ENCODE data around the gene ALAS2. TPM values are rescaled to one million over a fixed set of nuclear protein-coding genes. Genes with fewer than 3 reads are reported as not detected.

Gene ALAS2
- total and polyA plus RNA-seq, 2 experiments from 2014 or later, result 0.23 TPM; not detected in 1

GRCh38 chrX:55007656-55008055, 23.1 kb downstream of the ALAS2 start:
- Mint-ChIP-seq H3K27ac (peak overlapping the region; percentile 27; the same call in 1 of the 2 replicates), H3K4me1 (peaks cover 8% of the 10 kb centered on the region), H3K36me3 (ENCODE audit: low read depth) (peaks cover 39% of the 10 kb centered on the region), H3K4me3 (no peak overlapping the region), H3K27me3 (ENCODE audit: insufficient read depth, low read depth, poor library complexity) (no peaks in the 10 kb centered on the region), H3K9me3 (no peaks in the 10 kb centered on the region)
- no peak overlapping the region for H3K4me3 ChIP-seq
- no peaks in the 10 kb centered on the region for H3K27me3 ChIP-seq (ENCODE audit: insufficient read depth)
- H3K79me2 ChIP-seq (replicated peaks; ENCODE audit: insufficient read depth), result no peaks in the 10 kb centered on the region
- H3K4me2 ChIP-seq, result no peak overlapping the region
- H3K27ac ChIP-seq (ENCODE audit: low read depth), result no peak overlapping the region
- H3K4me1 ChIP-seq (ENCODE audit: insufficient read depth), result no peaks in the 10 kb centered on the region
- ATAC-seq (no peak), DNase-seq (ENCODE audit: low spot score) (no peak)
- no peaks in the 10 kb centered on the region for H4K20me1 ChIP-seq (replicated peaks; ENCODE audit: insufficient read depth)
- no peaks in the 10 kb centered on the region for H3K36me3 ChIP-seq (ENCODE audit: insufficient read depth)
- TF ChIP-seq EZH2 (IDR thresholded peaks at IDR 0.05; ENCODE audit: low read depth, unreplicated experiment) (no peak), ZNF462 (CRISPR knock-in tag; IDR thresholded peaks at IDR 0.05) (no peak), JUNB (IDR thresholded peaks at IDR 0.05; ENCODE audit: unreplicated experiment) (no peak), NANOG (IDR thresholded peaks at IDR 0.05; ENCODE audit: borderline replicate concordance) (no peak), EZH2phosphoT487 (IDR thresholded peaks at IDR 0.05; ENCODE audit: unreplicated experiment) (no peak), ZNF331 (CRISPR knock-in tag; IDR thresholded peaks at IDR 0.05; ENCODE audit: low read depth) (no peak), POLR2AphosphoS5 (IDR thresholded peaks at IDR 0.05; ENCODE audit: low read depth) (no peak), CREB1 (CRISPR knock-in tag; IDR thresholded peaks at IDR 0.05; ENCODE audit: low read depth) (no peak), ZNF114 (CRISPR knock-in tag; IDR thresholded peaks at IDR 0.05) (no peak), REST (IDR thresholded peaks at IDR 0.05; ENCODE audit: unreplicated experiment) (no peak), CTCF (conservative IDR thresholded peaks at IDR 0.05; ENCODE audit: low read depth in 2 of 2) (no peak), ETS1 (IDR thresholded peaks at IDR 0.05) (no peak), STAT1 (IDR thresholded peaks at IDR 0.05; ENCODE audit: unreplicated experiment) (no peak)
- H2AFZ ChIP-seq, result no peak overlapping the region
- no peaks in the 10 kb centered on the region for H3K9me2 ChIP-seq (ENCODE audit: insufficient read depth)
- H3F3A ChIP-seq (replicated peaks; ENCODE audit: low read depth), result no peaks in the 10 kb centered on the region
